COR-L47 (cell line): ENCODE data around the gene RASAL1.

Experiments
- DNase-seq: peaks from one replicate; lab custom pipeline; 2025; lab: John Stamatoyannopoulos, UW

RASAL1 gene

GRCh38 chr12:113057565-113058485, 77.7 kb downstream of the RASAL1 start:
- no peak for DNase-seq

GRCh38 chr12:113056631-113057488, 78.7 kb downstream of the RASAL1 start, which contains the start of gene DTX1:
Gene DTX1, plus strand, starts transcription at chr12:113056730. Its CDS starts 1,463 bp downstream, at chr12:113058193.
- no peak for DNase-seq

DNA sequence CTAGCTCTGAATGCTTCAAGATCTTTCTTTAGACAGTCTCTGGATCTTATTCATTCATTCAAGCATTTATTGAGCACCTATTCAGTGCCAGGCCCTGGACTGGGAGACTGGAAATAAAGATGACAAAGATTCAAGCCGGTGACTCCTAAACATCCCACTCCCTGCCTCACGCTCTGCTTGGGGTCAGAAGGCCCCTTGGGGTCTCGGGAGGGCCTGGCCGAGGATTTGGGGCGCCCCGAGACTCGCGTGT, 79.3 kb downstream of the RASAL1 start:
- no peak for DNase-seq

GRCh38 chr12:113055594-113056380, 79.8 kb downstream of the RASAL1 start:
- no peak for DNase-seq

- DNase-seq, result no peak
Measured at GRCh38 chr12:113054948-113055486, 80.5 kb downstream of the RASAL1 start.

GRCh38 chr12:113052326-113052725, 83.2 kb downstream of the RASAL1 start:
- DNase-seq, result no peak

DNA sequence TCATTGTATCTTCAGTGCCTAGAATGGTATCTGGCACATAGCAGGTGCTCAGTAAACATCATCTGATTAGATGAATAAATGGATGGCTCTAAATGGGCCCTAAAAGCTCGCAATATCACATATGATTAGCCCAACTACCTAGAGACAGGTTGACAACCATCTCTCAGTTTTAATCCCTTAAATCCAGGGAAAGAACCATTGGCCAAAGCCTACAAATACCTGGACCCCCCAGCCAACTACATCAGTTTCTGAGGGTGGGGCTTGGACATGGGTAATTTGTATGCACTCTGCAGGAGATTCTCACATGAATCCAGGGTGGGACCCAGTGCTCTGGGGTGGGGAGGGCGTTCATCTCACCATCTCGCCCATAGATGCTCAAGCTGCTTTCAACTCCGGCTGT, 83.8 kb downstream of the RASAL1 start:
- no peak for DNase-seq

DNA sequence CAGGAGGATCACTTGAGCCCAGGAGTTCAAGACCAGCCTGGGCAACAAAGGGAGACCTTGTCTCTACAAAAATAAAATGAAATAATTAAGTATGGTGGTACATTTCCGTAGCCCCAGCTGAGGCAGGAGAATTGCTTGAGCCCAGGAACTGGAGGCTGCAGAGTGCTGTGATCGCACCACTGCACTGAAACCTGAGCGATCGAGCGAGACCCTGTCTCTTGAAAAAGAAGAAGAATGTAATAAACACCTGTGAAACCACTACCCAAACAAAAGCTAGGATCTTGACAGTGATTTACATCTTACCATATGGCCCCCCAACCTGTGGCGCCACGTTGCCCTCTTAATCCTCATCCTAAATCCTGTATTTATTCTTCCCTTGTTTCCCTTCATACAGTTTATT, 84.8 kb downstream of the RASAL1 start:
- no peak for DNase-seq

- no peak for DNase-seq
Measured at GRCh38 chr12:113049976-113050742, 85.4 kb downstream of the RASAL1 start.
